GM18867 (cell line): ENCODE results near the gene PSG7.
"Not testable (repeated sequence)": the region's sequence is repeated elsewhere in the genome, so short reads cannot be mapped to it uniquely, and the experiment has no call there.

Experiments
- ATAC-seq: cut with Tn5 transposase; IDR thresholded peaks from one replicate; pipeline ENCODE4 v1.9.1; 2021; ENCODE audit warnings: mild to moderate bottlenecking, moderate library complexity; ENCODE audit not compliant: unreplicated experiment

Gene PSG7

DNA sequence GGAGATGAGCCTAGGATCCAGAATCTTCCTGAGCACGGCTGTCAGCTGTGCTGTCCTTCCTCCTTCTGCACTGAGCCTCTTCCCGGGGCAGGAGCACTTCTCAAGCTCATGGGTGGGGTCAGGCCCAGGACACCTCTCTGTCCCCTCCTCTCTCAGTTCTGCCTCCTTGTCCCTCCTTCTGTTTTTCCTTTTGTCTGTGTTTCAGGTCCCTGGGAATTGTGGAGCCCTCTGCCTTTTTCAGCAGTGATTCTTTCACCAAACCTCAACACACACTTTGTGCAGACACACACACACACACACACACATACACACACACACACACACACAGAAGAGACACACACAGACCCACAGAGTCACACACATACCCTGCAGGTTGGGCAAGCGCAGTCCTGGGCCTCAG is at the start of gene PSG7:
Gene PSG7, minus strand, starts transcription at position 101 of the 400 bp plus-strand sequence. CDS start 131 bp downstream, outside the sequence.
- not testable (repeated sequence) for ATAC-seq

DNA sequence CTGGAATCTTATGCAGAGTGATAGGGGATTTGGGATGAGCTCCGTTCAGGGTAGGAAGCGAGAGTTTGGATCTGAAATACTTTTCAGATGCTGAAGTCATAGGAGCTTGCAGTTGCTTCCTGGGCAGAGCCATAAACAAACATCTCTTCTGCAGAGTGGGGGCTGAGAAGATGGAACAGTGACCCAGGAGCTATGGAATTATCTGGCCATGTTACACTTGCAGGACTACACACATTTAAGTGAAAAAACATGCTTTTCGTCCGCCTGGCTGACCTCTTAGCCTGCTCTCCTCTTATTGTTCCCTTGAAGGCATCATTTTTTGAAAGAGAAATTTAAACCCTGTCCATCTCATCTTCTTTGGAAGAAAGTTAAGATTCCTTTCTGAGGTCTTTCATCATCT is 48.6 kb upstream of the PSG7 start:
- no peak for ATAC-seq

DNA sequence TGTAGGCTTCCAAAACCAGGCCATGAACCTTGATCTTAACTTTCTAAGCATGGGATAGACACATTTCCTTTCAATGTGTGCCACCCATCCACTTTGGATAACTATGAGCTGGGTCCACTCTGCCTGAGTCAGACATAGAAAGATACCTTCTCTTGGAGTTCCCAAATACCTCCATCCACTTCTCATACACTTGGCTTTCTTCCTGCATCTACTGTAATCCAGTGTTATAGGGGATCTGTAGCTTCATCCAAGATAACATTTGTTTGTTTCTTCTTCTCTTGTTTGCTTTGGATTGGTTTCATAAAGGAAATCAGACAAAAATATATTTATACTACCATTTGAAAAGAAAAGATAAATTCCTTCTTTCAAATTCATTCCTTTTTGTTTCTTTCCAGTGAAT is 45.1 kb upstream of the PSG7 start:
- ATAC-seq: not testable (repeated sequence)

DNA sequence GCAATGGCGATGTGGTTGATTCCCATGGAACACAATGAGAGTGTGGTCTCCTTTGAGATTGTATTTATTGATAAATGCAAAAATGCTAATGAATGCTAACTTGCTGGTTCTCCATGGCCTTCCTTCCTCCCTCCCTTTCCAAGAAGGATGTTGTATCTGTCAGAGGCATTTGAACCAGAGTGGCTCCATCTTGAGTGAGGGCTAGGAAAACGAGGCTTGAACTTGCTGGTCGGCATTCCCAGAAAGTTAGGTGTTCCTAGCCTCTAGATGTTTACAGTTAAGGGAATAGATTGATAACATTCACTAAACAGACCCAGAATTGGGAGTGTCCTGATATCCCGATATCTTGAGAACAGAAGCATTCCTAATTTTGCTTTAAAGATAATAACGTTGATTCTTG is 34.4 kb upstream of the PSG7 start:
- ATAC-seq: not testable (repeated sequence)

DNA sequence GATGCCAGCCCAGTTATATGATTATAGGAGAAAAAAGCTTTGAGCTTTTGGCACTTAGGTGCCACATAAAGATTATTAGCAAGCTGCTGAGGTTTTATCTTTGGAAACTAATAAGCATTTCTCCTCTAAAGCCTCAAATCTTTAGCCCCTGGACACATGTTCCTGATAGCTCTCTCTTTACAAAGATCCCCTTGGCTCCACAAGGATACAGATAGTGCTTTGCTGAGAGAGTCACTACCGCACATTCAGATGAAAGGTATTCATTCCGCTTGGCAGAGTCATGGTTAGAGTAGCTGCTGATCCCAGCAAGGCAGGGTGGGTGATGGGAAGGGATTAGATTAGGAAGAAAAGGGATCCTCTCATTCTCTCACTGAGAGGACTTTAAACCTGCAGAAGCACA is 28.2 kb upstream of the PSG7 start:
- ATAC-seq: no peak

DNA sequence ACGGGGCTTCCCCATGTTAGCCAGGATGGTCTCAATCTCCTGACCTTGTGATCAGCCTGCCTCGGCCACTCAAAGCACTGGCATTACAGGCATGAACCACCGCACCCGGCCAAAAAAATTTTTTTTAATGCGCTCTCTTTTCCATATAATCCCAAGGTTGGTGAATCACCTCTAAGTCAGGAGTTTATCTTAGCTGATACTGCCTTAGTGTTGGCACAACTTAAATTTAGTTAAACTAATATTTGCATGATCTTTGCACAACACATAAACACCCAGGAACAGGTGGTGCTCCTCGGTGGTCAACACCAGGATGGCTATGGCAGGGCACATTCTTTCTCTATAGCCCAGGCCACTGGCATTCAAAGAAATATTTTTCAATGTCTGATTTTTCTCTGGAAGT is 24.1 kb upstream of the PSG7 start:
- no peak for ATAC-seq

DNA sequence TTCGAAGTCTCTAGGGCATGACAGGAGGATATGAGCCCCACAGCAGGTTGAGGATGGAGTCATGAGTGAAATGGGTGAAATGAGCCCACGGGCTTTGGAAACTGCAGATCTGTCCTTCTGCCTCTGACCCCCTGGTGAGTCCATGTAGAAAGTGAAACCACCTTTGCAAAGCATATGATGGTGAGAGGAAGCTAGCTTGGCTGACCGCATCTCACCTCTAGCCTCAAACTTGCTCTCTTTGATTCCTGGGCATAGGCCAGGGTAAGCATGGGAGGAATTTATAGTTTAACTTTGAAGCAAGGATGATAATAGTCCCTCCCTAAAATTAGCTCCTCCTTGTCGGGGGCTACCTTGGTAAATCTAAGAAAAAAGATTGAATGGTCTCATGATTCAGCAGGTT is 15.1 kb upstream of the PSG7 start:
- not testable (repeated sequence) for ATAC-seq

DNA sequence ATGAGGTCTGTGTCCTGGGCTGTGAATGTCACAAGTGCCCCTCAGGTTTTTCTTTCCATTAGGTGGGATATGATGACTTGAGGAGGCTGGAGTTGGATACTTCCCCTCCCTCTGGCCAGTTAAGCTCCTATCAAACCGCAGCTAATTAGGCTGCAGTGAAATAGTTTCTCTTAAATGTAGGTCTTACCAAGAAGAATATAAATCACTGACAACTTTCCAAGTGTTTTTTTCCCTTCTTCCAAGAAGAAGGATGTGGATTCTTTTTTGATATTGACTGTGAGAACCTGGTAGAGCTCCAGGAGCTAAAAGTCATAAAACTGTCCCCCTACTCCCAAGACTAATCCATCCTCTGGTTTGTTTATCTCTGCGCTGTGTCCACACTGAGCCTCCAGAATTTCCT is 14.5 kb upstream of the PSG7 start:
- ATAC-seq: not testable (repeated sequence)

DNA sequence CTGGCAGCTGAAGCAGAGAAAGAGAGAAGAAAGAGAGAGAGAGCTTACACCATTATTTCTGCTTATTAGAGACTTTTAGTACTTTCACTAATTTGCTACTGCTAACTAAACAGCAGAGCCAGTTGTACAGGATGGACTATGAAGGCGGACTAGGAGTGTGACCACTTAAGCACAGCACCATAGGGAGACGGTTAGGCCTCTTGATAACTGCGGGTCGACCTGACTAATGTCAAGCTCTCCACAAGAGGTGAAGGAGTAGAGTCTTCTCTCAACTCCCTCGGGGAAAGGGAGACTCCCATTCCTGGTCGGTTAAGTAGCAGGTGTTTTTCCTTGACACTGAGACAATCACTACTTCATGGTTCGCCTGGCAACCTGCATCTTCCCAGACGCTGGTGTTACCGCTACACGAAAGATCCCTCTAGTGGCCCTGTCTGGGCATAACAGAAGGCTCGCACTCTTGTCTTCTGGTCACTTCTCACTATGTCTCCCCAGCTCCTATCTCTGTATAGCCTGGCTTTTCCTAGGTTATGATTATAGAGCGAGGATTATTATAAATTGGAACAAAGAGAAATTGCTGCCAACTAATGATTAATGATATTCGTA is 5.3 kb upstream of the PSG7 start:
- ATAC-seq: no peak

DNA sequence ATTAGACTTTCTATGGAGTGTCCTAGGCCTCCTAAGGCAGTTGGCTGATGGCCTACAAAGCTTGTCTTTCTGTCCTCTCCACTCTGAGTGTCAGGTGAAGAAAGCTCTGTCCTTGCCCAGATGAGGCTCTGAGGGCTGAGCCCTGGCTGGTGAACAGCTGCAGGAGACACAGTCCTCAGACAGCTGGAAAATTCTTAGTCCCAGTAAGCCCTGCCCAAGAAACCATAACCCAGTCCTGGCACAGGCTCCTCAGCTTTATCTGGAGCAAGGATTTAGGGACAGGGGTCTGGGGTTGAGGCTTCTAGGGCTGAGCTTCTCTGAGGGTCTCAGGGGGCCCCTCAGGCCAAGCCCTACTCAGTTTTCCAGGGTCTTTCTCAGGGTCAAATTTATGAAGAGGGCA is 2.3 kb downstream of the PSG7 start:
- not testable (repeated sequence) for ATAC-seq

DNA sequence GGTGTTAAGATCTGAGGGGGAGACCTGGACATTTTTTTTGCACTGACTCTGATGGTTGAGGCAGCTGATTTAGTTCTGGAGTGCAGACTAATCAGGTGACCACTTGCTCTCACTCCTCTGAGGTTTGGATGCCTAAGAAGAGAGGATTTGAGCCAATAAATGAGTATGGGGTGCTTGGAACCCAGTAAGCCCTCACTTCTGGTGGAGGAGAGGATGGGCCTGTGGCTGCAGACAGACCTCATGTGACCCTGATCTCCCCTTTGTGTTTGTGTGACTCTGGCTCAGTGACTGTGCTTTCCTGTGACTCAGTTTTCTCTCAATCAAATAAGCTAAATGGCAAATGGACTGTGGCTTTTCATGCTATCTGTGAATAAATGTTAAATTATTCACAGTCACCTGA is 2.8 kb downstream of the PSG7 start:
- ATAC-seq: not testable (repeated sequence)

DNA sequence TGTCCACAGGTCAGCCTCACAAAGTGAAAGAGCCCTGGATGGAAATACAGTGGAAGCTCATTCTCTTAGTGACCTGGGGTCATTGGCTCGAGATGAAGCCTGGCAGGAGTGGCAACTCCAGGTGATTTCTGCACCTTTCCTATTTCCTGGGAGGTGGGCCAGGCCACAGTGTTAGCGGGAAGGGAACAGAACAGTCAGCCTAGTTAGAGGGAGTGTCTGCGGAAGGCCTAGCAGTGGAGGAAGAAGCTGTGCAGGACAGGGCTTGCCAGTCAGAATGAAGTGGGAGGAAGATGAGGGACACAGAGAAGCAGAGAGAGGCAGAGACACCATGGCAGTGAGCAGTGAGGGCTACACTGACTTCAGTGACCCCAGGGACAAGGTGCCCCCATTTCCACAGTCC is 3.6 kb downstream of the PSG7 start:
- ATAC-seq: not testable (repeated sequence)

DNA sequence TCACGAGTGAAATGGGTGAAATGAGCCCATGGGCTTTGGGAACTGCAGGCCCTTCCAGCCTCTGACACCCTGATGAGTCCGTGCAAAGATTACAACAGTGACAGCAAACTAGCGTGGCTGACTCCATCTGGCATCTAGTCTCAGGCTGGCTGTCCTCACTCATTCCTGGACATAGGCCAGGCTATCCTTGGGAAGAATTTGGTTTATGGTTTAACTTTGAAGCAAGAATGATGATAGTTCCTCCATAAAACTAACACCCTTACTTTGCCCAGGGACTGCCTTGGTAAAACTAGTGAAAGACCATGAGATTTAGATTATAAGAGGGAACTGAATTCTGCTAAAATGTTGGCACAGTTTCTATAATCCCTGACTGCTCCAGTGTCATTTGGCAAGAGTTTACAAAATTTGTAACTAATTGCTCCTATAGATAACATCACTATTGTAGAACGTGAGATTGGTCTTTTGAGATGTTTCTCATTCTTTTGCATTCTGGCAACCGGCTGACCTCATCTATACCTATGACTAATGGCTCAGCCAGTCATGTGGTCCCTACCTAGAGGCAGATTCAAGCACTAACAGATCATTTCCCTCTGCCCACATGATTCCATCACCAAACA is 4.4 kb downstream of the PSG7 start:
- not testable (repeated sequence) for ATAC-seq

DNA sequence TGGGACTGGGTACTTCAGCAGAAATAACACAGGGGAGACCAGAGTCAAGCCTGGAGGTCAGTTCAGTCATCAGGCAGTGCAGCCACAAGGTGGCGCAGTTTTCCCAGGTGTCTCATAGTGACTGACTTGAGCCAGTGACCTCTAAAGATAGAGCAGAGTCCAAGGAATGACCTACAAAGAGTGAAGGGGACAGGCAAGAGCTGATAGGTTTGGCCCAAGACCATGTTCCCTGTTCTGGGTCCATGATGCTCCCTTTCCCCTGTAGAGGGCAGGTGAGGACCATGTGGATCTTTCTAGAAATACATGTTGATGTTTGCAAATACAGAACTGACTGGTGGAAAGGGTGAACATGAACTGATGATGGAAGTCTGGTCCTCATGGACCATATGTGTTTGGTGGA is 6.8 kb downstream of the PSG7 start:
- ATAC-seq: not testable (repeated sequence)

DNA sequence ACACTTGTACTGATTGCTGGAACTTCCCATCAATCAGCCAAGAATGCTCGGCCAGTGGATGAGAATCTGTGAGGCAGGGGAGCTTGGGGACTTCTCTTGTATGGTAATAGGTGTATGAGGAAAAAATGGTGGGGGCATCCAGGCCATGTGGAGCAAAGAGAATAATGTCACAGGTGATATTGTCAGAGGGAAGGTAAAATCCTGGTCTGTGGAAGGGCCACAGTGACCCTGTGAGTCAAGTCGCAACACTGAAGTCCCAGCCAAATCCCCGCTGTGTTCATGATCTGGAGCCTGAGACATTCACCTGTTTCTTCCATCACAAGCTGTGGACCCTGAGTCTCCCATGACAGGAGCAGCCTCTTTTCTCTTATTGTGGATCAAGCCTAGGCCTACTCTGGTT is 8.1 kb downstream of the PSG7 start:
- ATAC-seq: no peak

DNA sequence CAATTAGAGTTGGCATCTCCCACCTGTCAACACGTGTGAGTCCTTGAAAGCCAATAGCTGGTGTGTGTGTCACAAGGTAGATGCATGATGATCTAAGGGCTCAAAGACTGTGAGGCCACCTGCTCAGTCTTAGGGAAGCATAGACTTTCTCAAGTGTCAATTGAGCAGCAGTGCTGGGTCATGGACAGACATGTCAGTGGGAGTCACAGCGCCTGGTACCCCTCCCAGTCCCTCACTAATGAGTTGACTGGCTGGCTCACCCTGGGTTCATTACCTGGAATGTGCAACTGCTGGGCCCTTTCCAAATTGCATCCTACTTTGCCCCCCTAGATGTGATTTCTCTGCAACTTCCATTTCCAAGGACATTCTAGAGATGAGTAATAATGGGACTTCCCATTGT is 10.2 kb downstream of the PSG7 start:
- ATAC-seq: no peak

DNA sequence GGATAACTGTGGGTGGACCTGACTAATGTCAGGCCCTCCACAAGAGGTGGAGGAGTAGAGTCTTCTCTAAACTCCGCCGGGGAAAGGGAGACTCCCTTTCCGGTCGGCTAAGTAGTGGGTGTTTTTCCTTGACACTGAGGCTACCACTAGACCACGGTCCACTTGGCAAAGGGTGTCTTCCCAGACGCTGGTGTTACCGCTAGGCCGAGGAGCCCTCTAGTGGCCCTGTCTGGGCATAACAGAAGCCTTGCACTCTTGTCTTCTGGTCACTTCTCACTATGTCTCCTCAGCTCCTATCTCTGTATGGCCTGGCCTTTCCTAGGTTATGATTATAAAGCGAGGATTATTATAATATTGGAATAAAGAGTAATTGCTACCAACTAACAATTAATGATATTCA is 13.9 kb downstream of the PSG7 start:
- ATAC-seq: not testable (repeated sequence)

DNA sequence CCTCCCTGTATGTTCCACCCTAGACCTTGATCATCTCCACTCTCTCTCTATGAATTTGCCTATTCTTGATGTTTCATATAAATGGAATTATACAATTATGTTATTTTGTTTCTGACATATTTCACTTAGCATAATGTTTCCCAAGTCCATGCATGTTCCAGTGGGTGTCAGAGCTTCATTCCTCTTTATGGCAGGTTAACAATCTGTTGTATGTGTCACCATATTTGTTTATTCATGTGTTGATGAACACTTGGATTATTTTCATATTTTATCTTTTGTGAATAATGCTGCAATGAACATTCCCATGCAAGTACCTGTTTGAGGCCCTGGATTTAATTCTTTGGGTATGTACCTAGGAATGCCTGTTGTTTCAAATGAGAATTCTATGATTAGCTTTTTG is 16.0 kb downstream of the PSG7 start:
- not testable (repeated sequence) for ATAC-seq

DNA sequence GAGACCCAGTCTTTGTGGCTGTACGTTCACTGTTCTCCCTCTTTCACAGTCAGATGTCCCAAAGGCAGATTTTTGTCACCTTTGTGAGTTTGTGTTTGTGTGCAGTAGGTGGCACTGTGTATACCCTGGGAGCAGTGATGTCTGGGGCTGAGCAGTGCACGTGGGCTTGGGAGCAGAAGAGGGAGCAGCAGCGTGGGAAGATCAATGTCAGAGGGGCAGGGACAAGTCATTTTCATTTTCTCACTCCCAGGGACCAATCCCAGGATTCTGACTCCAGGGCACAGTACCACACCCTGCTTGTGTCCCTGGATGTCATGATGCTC is 17.3 kb downstream of the PSG7 start:
- no peak for ATAC-seq

DNA sequence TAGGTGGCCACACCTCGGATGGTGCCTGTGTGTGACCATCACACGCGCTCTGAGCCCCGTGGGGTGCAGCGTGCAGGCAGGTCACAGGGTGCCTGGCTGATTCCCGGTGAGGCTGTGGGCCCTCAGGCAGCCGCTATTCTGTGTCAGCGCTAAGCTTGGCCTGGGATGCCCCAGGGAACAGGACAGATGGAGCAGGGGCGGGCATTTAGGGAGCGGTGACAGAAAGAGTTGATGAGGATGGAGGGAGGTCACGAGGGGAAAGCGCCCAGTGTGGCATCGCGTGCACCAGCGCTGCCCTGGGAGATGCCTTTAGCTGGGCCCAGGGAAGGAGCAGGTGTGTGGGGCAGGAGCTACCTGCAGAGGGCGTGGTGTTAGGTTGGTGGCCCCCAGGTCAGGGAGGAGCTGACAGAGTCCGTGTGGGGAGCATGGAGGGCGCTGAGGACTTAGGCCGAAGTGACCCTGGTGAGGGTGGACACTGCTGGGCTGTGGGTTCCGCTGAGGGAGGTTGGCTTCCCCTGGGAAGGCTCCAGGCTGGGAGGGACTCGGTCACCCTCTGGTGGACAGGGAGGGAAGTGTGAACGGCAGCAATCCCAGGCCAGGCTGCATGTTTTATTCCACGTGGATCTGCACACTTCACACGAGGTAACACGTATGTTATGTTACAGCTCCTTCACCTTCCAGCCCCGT is 17.8 kb downstream of the PSG7 start:
- ATAC-seq: not testable (repeated sequence)

DNA sequence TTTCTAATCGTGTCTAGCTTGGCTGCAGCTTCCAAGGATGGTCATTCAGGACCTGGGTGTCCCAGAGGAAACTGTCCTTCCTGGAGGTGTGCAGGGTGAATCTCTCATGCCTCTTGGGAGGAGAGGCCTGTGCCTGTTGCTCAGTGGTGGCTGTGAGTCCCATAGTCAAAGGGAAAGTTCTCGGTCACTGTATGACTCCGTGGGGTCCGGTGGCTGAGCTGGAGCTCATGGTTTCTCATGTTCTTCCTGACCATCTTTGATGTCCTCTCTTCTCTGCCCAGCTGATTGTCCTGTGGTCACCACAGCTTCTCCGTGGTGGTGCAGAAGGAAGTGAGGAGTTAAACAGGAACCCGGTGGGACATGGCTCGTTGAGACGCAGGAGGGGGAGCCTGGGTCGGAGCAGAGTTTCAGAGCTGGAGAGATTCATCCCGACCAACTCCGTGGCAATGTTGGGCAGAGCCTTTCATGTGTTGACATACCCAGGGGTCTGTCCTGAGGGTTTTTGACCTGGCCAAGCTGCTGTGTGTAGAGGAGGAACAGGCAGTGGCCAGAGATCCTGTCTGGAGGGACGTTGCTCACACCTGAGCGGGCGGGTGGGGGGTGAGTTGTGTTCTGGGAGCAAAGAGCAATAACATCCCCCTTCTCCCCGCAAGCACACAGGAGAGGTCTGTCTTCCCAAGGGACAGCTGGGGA is 18.5 kb downstream of the PSG7 start:
- ATAC-seq: not testable (repeated sequence)

DNA sequence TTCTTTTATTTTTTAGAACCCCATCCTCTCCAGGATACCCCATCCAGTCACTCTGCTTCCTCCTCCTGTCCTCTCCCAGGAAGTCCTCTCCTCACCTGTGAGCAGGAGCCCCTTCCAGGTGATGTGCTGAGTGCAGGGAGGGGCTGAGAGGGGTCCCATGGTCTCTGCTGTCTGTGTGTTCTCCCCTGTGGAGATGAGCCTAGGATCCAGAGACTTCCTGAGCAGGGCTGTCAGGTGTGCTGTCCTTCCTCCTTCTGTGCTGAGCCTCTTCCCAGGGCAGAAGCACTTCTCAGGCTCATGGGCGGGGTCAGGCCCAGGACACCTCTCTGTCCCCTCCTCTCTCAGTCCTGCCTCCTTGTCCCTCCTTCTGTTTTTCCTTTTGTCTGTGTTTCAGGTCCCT is 19.4 kb downstream of the PSG7 start, which contains the start of gene PSG6:
Gene PSG6, minus strand, starts transcription at position 261 of the 400 bp plus-strand sequence. Its CDS starts 102 bp downstream, at position 159.
- ATAC-seq: not testable (repeated sequence)
